ENCODE measurements around the gene PRELP. TPM values are rescaled to one million over a fixed set of nuclear protein-coding genes. Genes with fewer than 3 reads are reported as not detected.

Gene PRELP
- total and polyA plus RNA-seq, 2 donors (not counting 3 experiments of a cell fraction or from before 2014, with no cell fraction given), result 0.01 TPM; not detected in 1

- Histone ChIP-seq H3K27ac (ENCODE audit: insufficient read depth, low read depth, low read length) (no peak overlapping the region), H3K36me3 (ENCODE audit: control insufficient read depth in 2 of 2, extremely low read depth in 1 of 2, insufficient read depth in 2 of 2, low read length in 2 of 2) (no peaks in the 10 kb centered on the region), H2AFZ (ENCODE audit: low read depth, low read length) (no peak overlapping the region), H3K4me1 (ENCODE audit: control insufficient read depth, extremely low read depth, insufficient read depth, low read length) (no peaks in the 10 kb centered on the region), H3K9ac (replicated peaks; ENCODE audit: extremely low read depth, insufficient read depth, low read length) (no peak overlapping the region), H3K79me2 (ENCODE audit: control insufficient read depth, insufficient read depth, low read length) (no peaks in the 10 kb centered on the region), H3K4me2 (ENCODE audit: insufficient read depth, low read length) (no peak overlapping the region), H3K27me3 (ENCODE audit: control insufficient read depth in 2 of 2, insufficient read depth in 2 of 2, low read length in 2 of 2) (peaks cover 0 to 9% of the 10 kb centered on the region in 2 experiments), H3K4me3 (replicated peaks in 1 of 3; ENCODE audit: insufficient read depth in 1 of 3, low read depth in 1 of 3, low read length in 3 of 3) (no peak overlapping the region), H3K9me1 (replicated peaks; ENCODE audit: control insufficient read depth, extremely low read depth, insufficient read depth, low read length) (no peaks in the 10 kb centered on the region), H4K20me1 (replicated peaks; ENCODE audit: control insufficient read depth, extremely low read depth, insufficient read depth, low read length) (no peaks in the 10 kb centered on the region), H3K9me3 (replicated peaks; ENCODE audit: control insufficient read depth, insufficient read depth, low read length) (no peaks in the 10 kb centered on the region)
- CTCF ChIA-PET, result no interaction called here
- no TSS peak for BruUV-seq (replicated peaks)
- no peak for TF ChIP-seq POLR2A (IDR thresholded peaks at IDR 0.05; ENCODE audit: low read depth, low read length)
- TF ChIP-seq FOS (IDR thresholded peaks at IDR 0.05; ENCODE audit: borderline replicate concordance, insufficient read depth, low read length), result no peak
- no peak for TF ChIP-seq EZH2 (IDR thresholded peaks at IDR 0.05; ENCODE audit: borderline replicate concordance, low read depth, low read length, severe bottlenecking)
- POLR2A ChIA-PET, result no interaction called here
- dilution Hi-C loops (cut with MboI; ENCODE audit: extremely low pct_ligation_motif_present, low sequenced_read_pairs) (no loop called here), intact Hi-C loops (cut with micrococcal nuclease) (no loop called here)
- FAIRE-seq (no peak), DNase-seq (ENCODE audit: low read depth, low spot score) (no peak)
These were observed 64.4 kb downstream of the PRELP start for GRCh38 chr1:203539831-203540546.

Other genes starting within 250 kb of the PRELP start
- not detected in 2 replicates for gene CHIT1, start 246.1 kb upstream of the PRELP start, total RNA-seq
- not detected in 2 replicates for gene CHIT1, start 246.1 kb upstream of the PRELP start, polyA plus RNA-seq
- gene BTG2, start 170.3 kb upstream of the PRELP start, total RNA-seq, result 40.3 and 50.1 TPM in 2 replicates
- 35.6 and 59.0 TPM in 2 replicates for gene BTG2, start 170.3 kb upstream of the PRELP start, polyA plus RNA-seq
- 0.11 TPM in 1 of 2 replicates, not detected in the other for gene FMOD, start 124.7 kb upstream of the PRELP start, total RNA-seq
- gene FMOD, start 124.7 kb upstream of the PRELP start, polyA plus RNA-seq, result 0.10 and 0.12 TPM in 2 replicates
- not detected in 2 replicates for gene OPTC, start 18.3 kb downstream of the PRELP start, total RNA-seq
- gene OPTC, start 18.3 kb downstream of the PRELP start, polyA plus RNA-seq, result not detected in 2 replicates
- 45.7 and 59.7 TPM in 2 replicates for gene ATP2B4, start 151.0 kb downstream of the PRELP start, total RNA-seq
- gene ATP2B4, start 151.0 kb downstream of the PRELP start, polyA plus RNA-seq, result 31.2 and 31.7 TPM in 2 replicates

Measured in endothelial cell of umbilical vein (primary cell).